AG04450 (cell line): Measurements from ENCODE around the gene TRIP10. TPM values are rescaled to one million over a fixed set of nuclear protein-coding genes. Genes with fewer than 3 reads are reported as not detected.

ENCODE experiments used
- CTCF ChIA-PET: fragments of 300-600, 350-600 bp; formaldehyde crosslinking; extraction: SDS; loops from one replicate; lab custom pipeline; 2022; ENCODE audit warnings: antibody characterized with exemption, inconsistent platforms; lab: Charles Lee
- POLR2A ChIA-PET: fragments of 350-600 bp; formaldehyde crosslinking; extraction: SDS; loops from one replicate; lab custom pipeline; 2021; ENCODE audit warnings: antibody characterized with exemption, inconsistent platforms; lab: Yijun Ruan, JAX
- DNase-seq: peaks from one replicate; pipeline ENCODE4 v3.0.0-alpha.2; 2011; ENCODE audit warnings: low read depth, low spot score
- H3K27ac ChIP-seq: one replicate; pipeline ENCODE4 v1.5.1; 2012; ENCODE audit warnings: low read depth, low read length, control low read depth
- H3K27me3 ChIP-seq: one replicate; pipeline ENCODE4 v1.6.0; 2012; ENCODE audit warnings: low read length; ENCODE audit not compliant: control insufficient read depth, insufficient read depth
- H3K4me3 ChIP-seq: 2 replicates; pipeline ENCODE4 v1.5.1; 2011; ENCODE audit warnings: mild to moderate bottlenecking, low read depth, low read length, control low read depth
- H3K9me3 ChIP-seq: 2 replicates; pipeline ENCODE4 v1.5.1; 2012; ENCODE audit warnings: low read length; ENCODE audit not compliant: control insufficient read depth, insufficient read depth
- polyA plus RNA-seq: library from polyadenylated mRNA; depleted of rRNA; stranded (reverse); fragments of >200 nt; gene quantifications from 2 replicates; pipeline ENCODE4 v1.2.3, GENCODE V29; 2011; rRNA removed
- TF ChIP-seq, protein P1 (sequence below): IDR thresholded peaks from 2 replicates; pipeline ENCODE4 v1.5.1; 2011; ENCODE audit warnings: low read depth, low read length, control low read depth, inconsistent platforms

TRIP10 gene
- polyA plus RNA-seq, 1 experiment: 29.3 TPM

DNA sequence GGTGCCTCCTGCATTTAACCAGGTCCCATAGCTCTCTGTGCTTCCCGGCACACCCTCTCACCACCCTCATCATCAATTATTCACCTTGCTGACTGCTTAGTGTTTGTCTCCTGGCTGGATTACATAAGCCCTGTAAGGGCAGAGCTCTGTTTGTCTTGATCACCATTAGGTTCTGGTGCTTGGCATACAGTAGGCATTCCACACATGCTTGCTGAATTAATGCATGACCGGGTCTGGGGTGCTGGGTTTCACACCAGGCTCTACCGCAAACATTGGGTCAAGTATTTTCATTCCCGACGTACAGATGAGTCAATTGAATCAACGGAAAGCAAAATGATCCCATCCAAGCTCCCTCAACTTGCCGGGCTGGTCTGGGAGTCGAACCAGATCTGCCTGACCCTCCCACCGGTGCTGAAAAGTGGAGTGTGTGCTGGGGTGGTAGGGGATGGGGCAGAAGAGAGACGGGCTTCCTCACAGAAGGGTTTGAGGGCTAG, 61.6 kb downstream of the TRIP10 start:
- H3K27ac ChIP-seq: no peak overlapping the region
- POLR2A ChIA-PET: interaction anchor here (0.6 kb wide), 1 partner anchor 186 kb away, joined by 6 read pairs; no protein-coding TSS in a partner anchor
- no peak overlapping the region for H3K4me3 ChIP-seq
- H3K9me3 ChIP-seq: peaks cover 7% of the 10 kb centered on the region; the same call in 1 of the 2 replicates
- no peaks in the 10 kb centered on the region for H3K27me3 ChIP-seq
- TF ChIP-seq, protein P1, sequence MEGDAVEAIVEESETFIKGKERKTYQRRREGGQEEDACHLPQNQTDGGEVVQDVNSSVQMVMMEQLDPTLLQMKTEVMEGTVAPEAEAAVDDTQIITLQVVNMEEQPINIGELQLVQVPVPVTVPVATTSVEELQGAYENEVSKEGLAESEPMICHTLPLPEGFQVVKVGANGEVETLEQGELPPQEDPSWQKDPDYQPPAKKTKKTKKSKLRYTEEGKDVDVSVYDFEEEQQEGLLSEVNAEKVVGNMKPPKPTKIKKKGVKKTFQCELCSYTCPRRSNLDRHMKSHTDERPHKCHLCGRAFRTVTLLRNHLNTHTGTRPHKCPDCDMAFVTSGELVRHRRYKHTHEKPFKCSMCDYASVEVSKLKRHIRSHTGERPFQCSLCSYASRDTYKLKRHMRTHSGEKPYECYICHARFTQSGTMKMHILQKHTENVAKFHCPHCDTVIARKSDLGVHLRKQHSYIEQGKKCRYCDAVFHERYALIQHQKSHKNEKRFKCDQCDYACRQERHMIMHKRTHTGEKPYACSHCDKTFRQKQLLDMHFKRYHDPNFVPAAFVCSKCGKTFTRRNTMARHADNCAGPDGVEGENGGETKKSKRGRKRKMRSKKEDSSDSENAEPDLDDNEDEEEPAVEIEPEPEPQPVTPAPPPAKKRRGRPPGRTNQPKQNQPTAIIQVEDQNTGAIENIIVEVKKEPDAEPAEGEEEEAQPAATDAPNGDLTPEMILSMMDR: no peak
- no peak for DNase-seq
- CTCF ChIA-PET: no interaction called here

Other genes starting within 250 kb of the TRIP10 start
- gene TUBB4A, start 237.4 kb upstream of the TRIP10 start, polyA plus RNA-seq: not detected in 2 replicates
- 0.14 and 0.16 TPM in 2 replicates for gene TNFSF9, start 208.7 kb upstream of the TRIP10 start, polyA plus RNA-seq
- not detected in 2 replicates for gene CD70, start 148.5 kb upstream of the TRIP10 start, polyA plus RNA-seq
- gene TNFSF14, start 69.5 kb upstream of the TRIP10 start, polyA plus RNA-seq: not detected in 2 replicates
- gene C3, start 19.0 kb upstream of the TRIP10 start, polyA plus RNA-seq: 1.6 and 1.8 TPM in 2 replicates
- 34.5 and 50.8 TPM in 2 replicates for gene GPR108, start 2.1 kb upstream of the TRIP10 start, polyA plus RNA-seq
- gene SH2D3A, start 27.8 kb downstream of the TRIP10 start, polyA plus RNA-seq: not detected in 2 replicates
- gene VAV1, start 33.0 kb downstream of the TRIP10 start, polyA plus RNA-seq: not detected in 2 replicates
- gene ADGRE1, start 147.9 kb downstream of the TRIP10 start, polyA plus RNA-seq: not detected in 2 replicates